Hematopoietic multipotent progenitor cell treated with erythropoietin and hydrocortisone succinate and interleukin-3 and kit ligand, for 8 days (in vitro differentiated cells): ENCODE measurements around the gene AGXT2.
"Not testable (repeated sequence)": the region's sequence is repeated elsewhere in the genome, so short reads cannot be mapped to it uniquely, and the experiment has no call there.

Experiments
- DNase-seq: peaks from one replicate; pipeline ENCODE4 v3.0.0-alpha.2; 2015

Gene AGXT2

GRCh38 chr5:35010676-35011075 is 37.1 kb downstream of the AGXT2 start:
- DNase-seq = no peak

- DNase-seq = no peak
Observed at GRCh38 chr5:35009657-35010056, 38.1 kb downstream of the AGXT2 start.

DNA sequence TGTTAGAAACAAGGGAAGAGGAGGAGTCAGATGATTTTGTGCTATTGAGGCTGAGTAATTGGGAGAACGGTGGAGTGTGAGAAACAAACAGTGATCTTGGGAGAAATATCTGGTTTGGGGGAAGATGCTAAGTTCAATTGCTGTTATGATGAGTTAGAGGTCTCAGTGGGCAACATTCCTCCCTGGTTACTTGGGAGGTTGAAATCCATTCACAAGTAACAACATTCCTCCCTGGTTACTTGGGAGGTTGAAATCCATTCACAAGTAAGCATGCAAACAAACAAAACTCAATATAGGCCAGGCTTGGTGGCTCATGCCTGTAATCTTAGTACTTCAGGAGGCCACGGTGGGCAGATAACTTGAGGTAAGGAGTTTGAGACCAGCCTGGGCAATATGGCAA is 38.7 kb downstream of the AGXT2 start:
- DNase-seq = no peak

DNA sequence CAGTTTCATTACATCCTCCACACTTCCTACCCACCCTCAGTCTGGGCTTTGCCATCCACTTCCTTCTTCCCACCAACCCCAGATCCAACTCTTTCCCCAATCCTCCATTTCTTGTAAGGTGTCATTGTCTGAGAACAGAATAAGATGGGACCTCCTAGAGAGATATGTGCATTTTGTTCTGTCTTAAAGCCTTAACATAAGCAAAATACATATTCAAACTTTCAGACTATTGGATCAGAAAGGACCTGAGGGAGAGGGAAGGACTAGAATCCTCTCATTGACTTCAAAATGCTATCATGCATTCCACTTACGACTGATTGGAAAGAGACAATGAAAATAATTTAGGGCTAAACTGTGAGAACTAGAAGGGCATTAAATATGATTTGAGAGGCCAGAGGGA is 43.0 kb downstream of the AGXT2 start:
- no peak for DNase-seq

- no peak for DNase-seq
Observed at GRCh38 chr5:35004200-35004599, 43.5 kb downstream of the AGXT2 start.

GRCh38 chr5:35003018-35003957 is 44.5 kb downstream of the AGXT2 start:
- peak; percentile 79 for DNase-seq

- DNase-seq = no peak
Observed at GRCh38 chr5:35002459-35002858, 45.3 kb downstream of the AGXT2 start.

DNA sequence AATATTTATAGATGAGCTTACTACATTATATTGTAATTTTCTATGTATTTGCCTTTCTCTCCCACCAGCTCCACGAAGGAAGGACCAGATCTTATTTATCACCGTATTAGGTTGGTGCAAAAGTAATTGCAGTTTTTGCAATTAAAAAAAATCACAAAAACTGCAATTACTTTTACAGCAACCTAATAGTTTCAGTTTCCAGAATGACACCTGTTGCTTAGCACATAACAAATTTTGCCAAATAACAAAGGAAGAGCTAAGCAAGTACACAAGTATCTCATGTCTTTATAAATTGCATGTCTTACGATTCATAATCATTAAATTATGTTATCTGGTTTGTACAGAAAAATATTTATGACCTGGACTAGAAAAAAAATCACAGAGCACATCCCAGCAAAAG is 45.9 kb downstream of the AGXT2 start:
- DNase-seq = no peak

GRCh38 chr5:34998058-34998789 is 49.5 kb downstream of the AGXT2 start:
- DNase-seq = no peak

DNA sequence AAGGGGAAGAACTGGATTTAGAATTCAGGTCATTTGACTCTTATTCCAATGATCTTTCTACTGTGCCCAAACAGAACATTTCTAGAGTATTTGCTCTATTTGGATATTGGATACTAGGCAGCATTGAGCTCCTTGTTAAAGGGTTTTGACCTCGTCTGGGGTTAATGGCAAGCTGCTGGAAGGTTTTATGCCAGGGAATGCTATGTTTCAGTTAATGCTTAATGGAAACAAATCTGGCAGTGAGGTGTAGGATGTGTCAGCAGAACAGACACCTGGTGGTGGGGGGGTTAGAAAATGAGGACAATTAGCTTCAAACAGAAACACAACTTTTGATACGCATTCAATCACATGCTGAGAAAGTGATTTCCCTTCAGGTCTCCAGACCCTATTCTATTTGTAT is 51.5 kb downstream of the AGXT2 start:
- no peak for DNase-seq

- DNase-seq = no peak
Observed at GRCh38 chr5:34993951-34994350, 53.8 kb downstream of the AGXT2 start.

GRCh38 chr5:34991486-34992238 is 56.1 kb downstream of the AGXT2 start:
- no peak for DNase-seq

DNA sequence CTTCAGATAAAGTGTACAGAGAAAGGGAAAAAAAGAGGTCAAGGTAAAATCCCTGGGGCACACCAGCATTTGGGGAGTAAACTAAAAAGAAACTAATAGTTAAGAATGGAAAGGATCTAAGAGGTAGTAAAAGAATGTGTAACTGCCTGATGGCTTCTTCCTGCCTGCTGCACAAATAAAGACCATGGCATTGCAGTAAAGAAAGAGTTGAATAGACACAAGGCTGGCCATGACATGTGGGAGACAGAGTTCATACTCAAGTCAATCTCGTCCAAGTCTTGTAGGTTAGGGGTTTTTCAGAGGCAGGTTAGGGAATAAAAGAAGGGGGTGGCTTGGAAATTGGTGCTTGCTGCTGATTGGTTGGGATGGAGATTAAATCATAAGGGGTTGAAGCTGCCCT is 60.8 kb downstream of the AGXT2 start:
- DNase-seq = no peak

- no peak for DNase-seq
Observed at GRCh38 chr5:34982823-34983222, 64.9 kb downstream of the AGXT2 start.

GRCh38 chr5:34978681-34979080 is 69.1 kb downstream of the AGXT2 start:
- no peak for DNase-seq

DNA sequence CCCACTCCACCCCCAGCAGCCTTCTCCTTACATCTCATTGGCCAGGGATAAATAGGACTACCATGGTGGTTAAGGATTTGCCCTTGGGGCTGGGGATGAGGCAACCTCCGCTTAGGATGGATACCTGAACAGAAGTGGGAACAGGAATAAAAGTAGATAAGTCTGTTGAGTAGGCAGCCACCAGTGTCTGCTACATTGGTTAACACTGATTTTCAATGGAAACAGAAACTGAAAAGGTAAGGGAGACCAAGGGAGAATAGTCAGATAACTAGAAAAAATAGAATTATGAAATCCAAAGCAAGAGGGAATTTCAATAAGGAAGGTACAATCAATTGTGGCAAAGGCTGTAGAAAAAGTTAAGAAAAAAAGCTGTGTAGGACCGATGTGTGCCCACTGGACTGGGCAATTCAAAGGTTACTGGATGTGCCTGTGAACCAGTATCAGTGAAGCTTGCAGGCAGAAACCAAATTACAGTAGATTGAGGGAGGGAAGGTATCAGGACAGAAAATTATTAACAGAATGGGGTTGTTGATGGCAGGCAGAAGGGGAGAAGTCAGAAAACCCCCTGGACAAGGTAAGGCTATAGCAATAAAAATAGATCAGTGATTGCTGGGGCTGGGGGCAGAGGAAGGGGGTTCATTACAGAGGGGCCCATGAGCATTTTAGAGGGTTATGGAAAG is 69.7 kb downstream of the AGXT2 start:
- DNase-seq = no peak

DNA sequence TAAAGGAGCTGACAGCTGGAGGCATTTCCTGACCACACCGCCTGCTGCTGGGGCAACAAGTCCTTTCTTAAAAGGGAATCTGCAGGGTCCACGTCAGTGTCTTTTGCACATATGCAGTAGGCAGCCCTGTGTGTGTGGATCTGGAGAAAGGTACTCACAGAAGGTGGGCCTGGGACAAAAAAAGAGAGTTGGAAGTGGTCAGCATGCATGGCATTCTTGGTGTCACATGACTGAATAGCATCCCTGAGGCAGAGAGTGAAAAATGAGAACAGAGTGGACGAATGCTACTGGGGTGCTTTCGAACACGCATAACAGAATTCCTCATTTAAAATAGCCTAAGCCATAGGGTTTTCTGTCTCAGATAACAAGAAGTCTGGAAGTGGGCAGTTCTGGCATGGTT is 71.4 kb downstream of the AGXT2 start:
- DNase-seq = no peak

- not testable (repeated sequence) for DNase-seq
Observed at GRCh38 chr5:34971655-34972054, 76.1 kb downstream of the AGXT2 start.

GRCh38 chr5:34970552-34970951 is 77.2 kb downstream of the AGXT2 start:
- DNase-seq = no peak

- DNase-seq = no peak
Observed at GRCh38 chr5:34968258-34968657, 79.5 kb downstream of the AGXT2 start.

DNA sequence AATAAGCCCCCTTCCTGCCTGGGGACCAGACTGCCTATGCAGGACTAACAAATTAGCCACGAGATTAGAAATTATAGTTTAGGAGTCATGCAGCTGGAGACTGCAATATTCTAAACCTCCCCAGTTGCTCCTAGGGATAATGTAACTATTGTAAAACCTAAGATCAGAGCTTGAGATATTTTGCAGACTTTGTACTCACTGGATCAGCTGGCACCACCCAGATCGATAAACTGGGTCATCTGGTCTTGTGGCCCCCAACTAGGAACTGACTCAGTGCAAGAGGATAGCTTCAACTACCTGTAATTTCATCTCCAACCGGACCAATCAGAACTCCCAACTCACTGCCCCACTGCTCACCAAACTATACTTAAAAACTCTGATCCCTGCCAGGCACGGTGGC is 80.2 kb downstream of the AGXT2 start:
- DNase-seq = no peak

GRCh38 chr5:34959323-34959722 is 88.4 kb downstream of the AGXT2 start:
- no peak for DNase-seq
